Activated naive CD8-positive, alpha-beta T cell treated with anti-CD3 and anti-CD28 coated beads, Interleukin-2, amount 50 U/mL, for 16 hours (primary cell): ENCODE results near the gene FRG2C.
"Not testable (repeated sequence)": the region's sequence is repeated elsewhere in the genome, so short reads cannot be mapped to it uniquely, and the experiment has no call there.

Experiments
- DNase-seq: peaks from one replicate; pipeline ENCODE4 v3.0.0-alpha.2; 2020; ENCODE audit warnings: low read depth, low spot score

The FRG2C gene

DNA sequence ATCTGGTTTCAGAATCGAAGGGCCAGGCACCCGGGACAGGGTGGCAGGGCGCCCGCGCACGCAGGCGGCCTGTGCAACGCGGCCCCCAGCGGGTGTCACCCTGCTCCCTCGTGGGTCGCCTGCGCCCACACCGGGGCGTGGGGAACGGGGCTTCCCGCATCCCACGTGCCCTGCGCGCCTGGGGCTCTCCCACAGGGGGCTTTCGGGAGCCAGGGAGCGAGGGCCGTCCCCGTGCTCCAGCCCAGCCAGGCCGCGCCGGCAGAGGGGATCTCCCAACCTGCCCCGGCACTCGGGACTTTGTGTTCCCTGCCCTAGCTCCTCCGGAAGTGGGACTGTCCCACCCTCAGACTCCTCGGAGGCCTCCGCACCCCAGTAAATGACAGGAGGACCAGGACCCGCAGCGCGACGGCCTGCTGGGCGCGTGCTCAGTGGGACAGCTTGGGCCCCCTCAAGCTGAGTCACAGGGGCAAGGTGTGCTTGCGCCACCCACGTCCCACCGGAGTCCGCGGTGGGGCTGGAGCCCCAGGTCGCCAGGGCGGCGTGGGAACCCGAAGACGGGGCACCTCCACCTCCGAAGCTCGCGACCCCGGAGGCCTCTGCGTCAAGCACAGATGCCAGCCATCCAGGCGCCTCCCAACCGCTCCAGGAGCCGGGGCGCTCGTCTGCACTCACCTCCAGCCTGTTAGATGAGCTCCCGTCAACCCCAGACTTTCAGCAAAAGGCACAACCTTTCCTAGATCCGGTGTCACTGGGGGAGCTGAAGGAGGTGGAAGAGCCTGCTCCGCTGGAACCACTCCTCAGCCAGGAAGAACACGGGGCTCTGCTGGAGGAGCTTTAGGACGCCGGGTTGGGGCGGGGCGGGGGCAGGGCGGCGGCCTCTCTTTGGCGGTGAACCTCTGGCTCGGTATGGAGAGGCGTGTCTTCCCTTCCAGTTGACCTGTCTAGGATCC, 5.5 kb downstream of the FRG2C start:
- peak; percentile 21 for DNase-seq

DNA sequence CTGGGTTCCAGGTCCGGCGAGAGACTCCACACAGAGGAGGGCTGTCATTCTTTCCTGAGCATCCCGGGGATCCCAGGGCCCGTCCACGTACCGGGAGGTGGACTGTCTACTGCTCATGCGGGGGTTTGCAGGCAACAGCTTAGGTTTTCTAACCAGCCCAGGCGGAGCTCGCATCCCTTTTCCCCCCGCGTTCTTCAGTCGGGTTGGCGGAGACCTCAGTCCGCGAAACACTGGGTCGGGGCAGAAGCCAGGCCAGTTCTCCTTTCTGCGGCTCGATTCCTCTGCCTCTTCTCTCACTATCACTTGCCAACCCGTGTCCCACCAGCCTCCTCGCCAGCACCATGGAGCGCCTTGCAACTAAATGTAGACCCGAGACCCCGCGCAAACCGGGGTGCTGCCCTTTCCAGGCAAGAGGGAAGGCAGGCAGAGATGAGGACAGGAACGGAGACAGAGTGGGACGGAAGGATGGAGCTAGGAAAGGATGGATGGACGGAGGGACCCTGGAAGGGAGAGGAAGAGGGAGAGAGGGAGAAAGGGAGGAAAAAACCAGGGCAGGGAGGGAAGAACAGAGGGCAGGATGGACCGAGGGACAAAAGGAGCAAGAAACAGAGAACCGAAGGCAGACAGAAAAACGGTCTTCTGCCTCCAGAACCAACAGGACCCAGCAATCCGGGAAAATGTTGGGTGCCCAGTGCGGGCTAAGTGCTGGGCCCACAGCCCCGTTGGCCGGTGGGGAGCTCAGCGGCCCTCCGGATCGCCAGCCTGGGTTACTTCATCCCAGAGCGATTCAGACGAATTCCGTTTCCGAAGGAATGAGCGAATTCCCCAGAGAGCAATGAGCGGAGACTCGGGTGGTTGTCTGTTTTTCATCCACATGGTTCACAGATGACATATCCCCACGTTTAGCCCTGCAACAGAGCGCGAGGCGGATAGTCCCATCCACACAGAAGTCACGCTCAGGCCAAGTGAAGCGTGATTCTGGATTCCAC, 6.5 kb downstream of the FRG2C start:
- not testable (repeated sequence) for DNase-seq

DNA sequence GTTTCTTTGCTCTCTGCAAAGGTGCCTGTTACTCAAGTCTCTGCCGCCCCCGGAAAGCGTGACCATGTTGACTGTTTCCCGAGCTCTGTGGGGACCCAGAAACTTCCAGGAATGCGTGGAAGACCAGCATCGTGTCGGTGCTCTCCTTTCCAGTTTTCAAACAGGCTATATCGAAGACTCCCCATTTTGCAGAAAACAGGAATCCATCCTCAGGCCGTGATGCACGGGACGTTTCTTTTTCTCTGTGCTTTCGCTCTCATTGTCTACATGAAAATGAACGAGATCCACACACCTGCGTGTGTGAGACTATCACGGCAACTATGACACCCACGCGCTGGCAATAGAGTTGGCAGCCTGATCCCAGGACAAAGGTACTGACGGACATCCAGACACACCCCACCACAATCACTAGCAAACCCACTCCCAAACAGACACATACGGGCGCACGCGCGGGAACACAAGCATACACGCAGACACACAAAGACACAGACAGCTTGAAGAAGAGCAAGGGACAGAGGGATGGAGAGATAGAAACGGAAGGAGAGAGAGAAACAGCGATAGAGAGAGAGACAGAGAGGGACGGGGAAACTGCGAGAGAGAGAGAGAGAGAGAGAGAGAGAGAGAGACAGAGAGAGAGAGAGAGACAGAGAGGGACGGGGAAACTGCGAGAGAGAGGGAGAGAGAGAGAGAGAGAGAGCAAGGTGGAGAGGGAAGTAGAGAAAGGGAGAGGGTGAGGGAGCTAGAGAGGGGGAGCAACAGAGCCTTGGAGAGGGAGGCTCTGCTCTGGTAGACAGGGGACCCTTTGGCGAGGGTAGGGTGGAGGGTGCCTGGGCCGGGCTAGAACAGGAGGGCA, 7.4 kb downstream of the FRG2C start:
- DNase-seq, result not testable (repeated sequence)

DNA sequence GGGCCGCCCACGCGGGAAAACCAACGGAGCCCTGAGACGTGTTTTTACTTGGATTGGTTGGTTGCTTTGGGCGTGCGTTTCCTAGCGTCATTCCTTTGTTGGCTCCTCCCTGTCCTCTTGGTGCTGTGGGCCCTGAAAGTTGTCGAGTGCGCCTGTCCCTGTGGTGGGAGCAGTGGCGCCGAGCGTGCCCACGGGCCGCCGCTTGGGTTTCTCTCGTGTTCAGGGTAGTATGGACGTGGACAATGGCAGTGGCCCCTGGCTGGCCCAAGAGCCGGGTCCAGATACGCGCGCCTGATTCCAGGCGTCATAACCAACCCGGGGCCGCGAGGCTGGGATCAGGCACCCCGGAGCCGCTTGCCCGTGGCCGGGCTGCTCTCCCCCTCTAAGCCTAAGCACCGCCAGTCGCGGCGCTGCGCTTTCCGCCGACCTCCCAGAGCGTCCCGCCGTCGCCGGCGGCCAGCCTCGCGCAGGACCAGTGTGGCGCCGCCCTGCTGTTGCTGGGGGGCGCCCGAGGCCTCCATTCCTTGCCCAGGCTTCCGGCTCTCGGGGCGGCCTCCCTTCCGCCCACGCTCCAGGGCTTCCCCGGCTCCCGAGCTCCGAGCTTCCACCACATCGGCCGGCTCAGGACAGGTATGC, 8.1 kb downstream of the FRG2C start:
- DNase-seq, result not testable (repeated sequence)

DNA sequence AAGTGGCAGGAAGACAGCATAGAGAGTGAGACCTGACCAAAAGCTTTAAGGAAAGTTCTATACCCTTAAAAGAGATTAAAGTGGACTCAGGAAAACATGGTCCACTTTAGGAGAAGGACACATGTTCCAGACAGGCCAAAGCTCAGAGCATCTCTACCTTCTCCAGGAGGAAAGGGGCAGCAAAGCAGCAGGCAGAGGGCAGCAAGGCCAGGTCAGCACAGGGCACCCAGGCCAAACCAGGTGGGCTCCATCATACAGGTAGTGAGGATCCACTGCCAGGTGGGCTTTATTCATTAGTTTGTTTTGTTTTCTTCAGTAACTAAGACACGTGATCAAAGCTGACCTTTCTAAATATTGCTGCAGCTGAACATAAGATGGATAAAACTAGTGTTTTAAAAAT, 19.8 kb downstream of the FRG2C start:
- DNase-seq, result not testable (repeated sequence)

GRCh38 chr3:75687323-75687722, 23.2 kb downstream of the FRG2C start:
- DNase-seq, result no peak

DNA sequence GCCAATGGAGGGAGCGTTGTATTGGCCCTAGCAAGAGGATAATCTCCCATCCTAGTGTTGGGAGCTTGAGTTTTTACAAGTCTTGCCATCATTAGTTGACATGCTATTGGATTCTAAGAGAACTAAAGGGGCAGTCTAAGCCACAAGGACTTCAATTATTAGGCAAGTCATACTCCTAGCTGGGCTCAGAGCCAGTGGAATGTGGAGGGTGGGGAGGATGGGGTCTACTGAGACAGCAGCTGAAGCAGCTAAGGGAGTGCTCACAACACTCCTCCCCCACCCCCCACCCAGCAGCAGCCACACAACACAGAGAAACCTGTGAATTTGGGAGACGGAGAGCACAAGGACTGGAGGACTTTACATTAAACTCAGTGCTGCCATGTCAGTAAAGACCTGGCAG, 27.9 kb downstream of the FRG2C start:
- DNase-seq, result no peak
